BLaER1 (cell line): ENCODE results near the gene DUS1L.
A peak's percentile ranks its signal among the peaks of the same experiment; 100 is the strongest.

Source experiments
- H3K27ac ChIP-seq: shearing (Covaris generic); formaldehyde crosslinking; 2 replicates; pipeline ENCODE4 v1.8.1; 2022
- H3K27me3 ChIP-seq: shearing (Covaris generic); formaldehyde crosslinking; 2 replicates; pipeline ENCODE4 v1.8.1; 2022
- H3K36me3 ChIP-seq: shearing (Covaris generic); formaldehyde crosslinking; 2 replicates; pipeline ENCODE4 v1.8.1; 2022
- H3K4me1 ChIP-seq: shearing (Covaris generic); formaldehyde crosslinking; 2 replicates; pipeline ENCODE4 v1.8.1; 2022
- H3K4me2 ChIP-seq: shearing (Covaris generic); formaldehyde crosslinking; 2 replicates; pipeline ENCODE4 v1.8.1; 2022
- H3K4me3 ChIP-seq: shearing (Covaris generic); formaldehyde crosslinking; 2 replicates; pipeline ENCODE4 v1.8.1; 2022
- H3K9ac ChIP-seq: shearing (Covaris generic); formaldehyde crosslinking; 2 replicates; pipeline ENCODE4 v1.8.1; 2022
- H3K9me3 ChIP-seq: shearing (Covaris generic); formaldehyde crosslinking; 2 replicates; pipeline ENCODE4 v1.8.1; 2022
- H4K20me1 ChIP-seq: shearing (Covaris generic); formaldehyde crosslinking; 2 replicates; pipeline ENCODE4 v1.8.1; 2022
- Cebpa-rat ChIP-seq: shearing (Covaris generic); IDR thresholded peaks from 2 replicates; pipeline ENCODE4 v1.8.1; 2022

DUS1L gene

GRCh38 chr17:82063424-82064415 lies 1.9 kb downstream of the DUS1L start:
- Histone ChIP-seq H3K4me3 (no peak overlapping the region), H3K27ac (no peak overlapping the region), H3K9me3 (no peaks in the 10 kb centered on the region), H4K20me1 (peaks cover 54% of the 10 kb centered on the region), H3K36me3 (peaks cover 57% of the 10 kb centered on the region), H3K27me3 (no peaks in the 10 kb centered on the region), H3K9ac (peak overlapping the region; percentile 95), H3K4me1 (peaks cover 54% of the 10 kb centered on the region), H3K4me2 (peak overlapping the region; percentile 99)
- no peak for TF ChIP-seq Cebpa-rat

GRCh38 chr17:82062984-82063368 lies 2.6 kb downstream of the DUS1L start:
- Histone ChIP-seq H3K9ac (no peak overlapping the region), H3K36me3 (peaks cover 65% of the 10 kb centered on the region), H3K4me3 (no peak overlapping the region), H4K20me1 (peaks cover 61% of the 10 kb centered on the region), H3K27ac (no peak overlapping the region), H3K9me3 (no peaks in the 10 kb centered on the region), H3K4me1 (peaks cover 59% of the 10 kb centered on the region), H3K4me2 (no peak overlapping the region), H3K27me3 (no peaks in the 10 kb centered on the region)
- TF ChIP-seq Cebpa-rat, result no peak

GRCh38 chr17:82062076-82062983 lies 3.3 kb downstream of the DUS1L start:
- H3K4me3 ChIP-seq, result no peak overlapping the region
- no peak overlapping the region for H3K27ac ChIP-seq
- no peaks in the 10 kb centered on the region for H3K27me3 ChIP-seq
- H3K9ac ChIP-seq, result no peak overlapping the region
- peaks cover 68% of the 10 kb centered on the region for H4K20me1 ChIP-seq
- H3K4me2 ChIP-seq, result no peak overlapping the region
- H3K4me1 ChIP-seq, result peaks cover 63% of the 10 kb centered on the region
- H3K9me3 ChIP-seq, result no peaks in the 10 kb centered on the region
- peaks cover 71% of the 10 kb centered on the region for H3K36me3 ChIP-seq
- TF ChIP-seq Cebpa-rat, result no peak

- TF ChIP-seq Cebpa-rat, result no peak
- H3K4me2 ChIP-seq, result no peak overlapping the region
- no peak overlapping the region for H3K9ac ChIP-seq
- H3K36me3 ChIP-seq, result peaks cover 82% of the 10 kb centered on the region
- H3K4me1 ChIP-seq, result peaks cover 59% of the 10 kb centered on the region
- no peak overlapping the region for H3K4me3 ChIP-seq
- H4K20me1 ChIP-seq, result peaks cover 78% of the 10 kb centered on the region
- no peak overlapping the region for H3K27ac ChIP-seq
- H3K9me3 ChIP-seq, result no peaks in the 10 kb centered on the region
- no peaks in the 10 kb centered on the region for H3K27me3 ChIP-seq
Measured at GRCh38 chr17:82061047-82061925, 4.3 kb downstream of the DUS1L start.

- Histone ChIP-seq H3K4me3 (no peak overlapping the region), H3K27ac (peak overlapping the region; percentile 63; the same call in 1 of the 2 replicates), H3K9me3 (no peaks in the 10 kb centered on the region), H3K36me3 (peaks cover 88% of the 10 kb centered on the region), H3K4me1 (peaks cover 56% of the 10 kb centered on the region), H3K27me3 (no peaks in the 10 kb centered on the region), H3K4me2 (peak overlapping the region; percentile 72; the same call in 1 of the 2 replicates), H3K9ac (no peak overlapping the region), H4K20me1 (peaks cover 84% of the 10 kb centered on the region)
- TF ChIP-seq Cebpa-rat, result no peak
Measured at GRCh38 chr17:82060614-82061013, 5.0 kb downstream of the DUS1L start.

- no peaks in the 10 kb centered on the region for H3K27me3 ChIP-seq
- H3K27ac ChIP-seq, result peak overlapping the region; percentile 63
- peaks cover 93% of the 10 kb centered on the region for H3K36me3 ChIP-seq
- H3K4me3 ChIP-seq, result no peak overlapping the region
- H3K9ac ChIP-seq, result peak overlapping the region; percentile 54
- H4K20me1 ChIP-seq, result peaks cover 87% of the 10 kb centered on the region
- peaks cover 57% of the 10 kb centered on the region for H3K4me1 ChIP-seq
- no peak for TF ChIP-seq Cebpa-rat
- peak overlapping the region; percentile 72 for H3K4me2 ChIP-seq
- H3K9me3 ChIP-seq, result no peaks in the 10 kb centered on the region
Measured at GRCh38 chr17:82060001-82060380, 5.6 kb downstream of the DUS1L start.

GRCh38 chr17:82059272-82060000 lies 6.2 kb downstream of the DUS1L start:
- Histone ChIP-seq H3K9me3 (no peaks in the 10 kb centered on the region), H3K4me1 (peaks cover 57% of the 10 kb centered on the region), H3K4me2 (peak overlapping the region; percentile 72), H3K27ac (peak overlapping the region; percentile 63), H3K27me3 (no peaks in the 10 kb centered on the region), H3K9ac (peak overlapping the region; percentile 54), H3K4me3 (peak overlapping the region; percentile 11; the same call in 1 of the 2 replicates), H3K36me3 (peaks cover 97% of the 10 kb centered on the region), H4K20me1 (peaks cover 87% of the 10 kb centered on the region)
- no peak for TF ChIP-seq Cebpa-rat

- peaks cover 97% of the 10 kb centered on the region for H3K36me3 ChIP-seq
- peak overlapping the region; percentile 72 for H3K4me2 ChIP-seq
- peaks cover 55% of the 10 kb centered on the region for H3K4me1 ChIP-seq
- peaks cover 87% of the 10 kb centered on the region for H4K20me1 ChIP-seq
- peak overlapping the region; percentile 54; the same call in 1 of the 2 replicates for H3K9ac ChIP-seq
- no peaks in the 10 kb centered on the region for H3K9me3 ChIP-seq
- H3K4me3 ChIP-seq, result no peak overlapping the region
- peak overlapping the region; percentile 63; the same call in 1 of the 2 replicates for H3K27ac ChIP-seq
- H3K27me3 ChIP-seq, result no peaks in the 10 kb centered on the region
- TF ChIP-seq Cebpa-rat, result no peak
Measured at GRCh38 chr17:82058855-82059249, 6.8 kb downstream of the DUS1L start.
